GM18526 (cell line): ENCODE measurements around the gene PRM3.

Source experiments
- POLR2A ChIP-seq: IDR thresholded peaks from 3 replicates; pipeline ENCODE4 v1.6.1; 2011; ENCODE audit not compliant: insufficient read length; ENCODE audit errors: extremely low read depth

The PRM3 gene, protein sequence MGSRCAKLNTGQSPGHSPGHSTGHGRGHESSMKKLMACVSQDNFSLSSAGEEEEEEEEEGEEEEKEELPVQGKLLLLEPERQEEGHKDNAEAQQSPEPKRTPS

DNA sequence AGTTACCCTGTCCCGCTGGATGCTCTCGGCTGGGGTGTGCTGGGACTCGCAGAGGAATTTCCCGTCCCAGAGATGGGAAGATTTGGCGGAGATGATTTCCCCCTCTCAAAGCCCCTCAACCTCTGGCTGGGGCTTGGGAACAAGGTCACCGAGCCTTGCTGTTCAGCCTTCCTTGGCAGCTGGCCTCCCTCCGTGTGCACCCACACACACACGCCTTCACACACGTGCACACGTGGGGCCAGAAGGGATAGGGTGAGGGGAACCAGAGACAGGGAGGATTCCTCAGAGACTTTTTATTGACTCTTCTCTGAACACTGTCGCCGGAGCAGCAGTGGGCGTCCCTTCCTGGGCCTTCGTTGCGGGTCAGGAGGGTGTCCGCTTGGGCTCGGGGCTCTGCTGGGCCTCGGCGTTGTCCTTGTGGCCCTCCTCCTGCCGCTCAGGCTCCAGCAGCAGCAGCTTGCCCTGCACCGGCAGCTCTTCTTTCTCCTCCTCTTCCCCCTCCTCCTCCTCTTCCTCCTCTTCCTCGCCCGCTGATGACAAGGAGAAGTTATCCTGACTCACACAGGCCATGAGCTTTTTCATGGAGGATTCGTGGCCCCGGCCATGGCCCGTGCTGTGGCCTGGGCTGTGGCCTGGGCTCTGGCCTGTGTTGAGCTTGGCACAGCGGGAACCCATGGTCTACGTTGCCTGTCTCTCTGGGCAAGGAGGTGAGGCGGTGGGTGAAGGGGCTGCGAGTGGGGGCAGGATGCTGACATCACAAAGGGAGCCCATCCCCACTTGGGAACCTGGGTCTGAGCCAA is at the start of gene PRM3:
TSS of gene PRM3 (minus strand) at position 709 of the 800 bp plus-strand sequence. CDS start at position 675, 34 bp downstream.
- no peak for TF ChIP-seq POLR2A

DNA sequence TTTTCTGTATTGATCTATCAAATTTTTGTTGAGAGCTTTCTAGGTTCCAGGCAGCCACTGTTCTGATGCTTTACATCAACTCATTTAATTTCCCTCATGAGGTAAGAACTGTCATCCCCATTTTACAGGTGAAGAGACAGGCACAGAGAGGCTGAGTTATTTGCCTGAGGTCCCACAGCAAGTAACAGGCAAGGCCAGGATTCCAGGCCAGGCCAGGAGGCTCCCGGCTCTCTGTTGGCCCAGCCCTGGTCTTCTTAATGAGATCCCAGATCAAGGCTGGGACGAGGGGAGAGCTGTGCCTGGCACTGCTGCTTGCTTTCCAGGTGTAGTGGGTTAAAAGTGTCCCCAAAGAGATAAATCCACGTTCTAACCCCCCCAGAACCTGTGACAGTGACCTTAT is 49.4 kb upstream of the PRM3 start:
- TF ChIP-seq POLR2A = no peak

DNA sequence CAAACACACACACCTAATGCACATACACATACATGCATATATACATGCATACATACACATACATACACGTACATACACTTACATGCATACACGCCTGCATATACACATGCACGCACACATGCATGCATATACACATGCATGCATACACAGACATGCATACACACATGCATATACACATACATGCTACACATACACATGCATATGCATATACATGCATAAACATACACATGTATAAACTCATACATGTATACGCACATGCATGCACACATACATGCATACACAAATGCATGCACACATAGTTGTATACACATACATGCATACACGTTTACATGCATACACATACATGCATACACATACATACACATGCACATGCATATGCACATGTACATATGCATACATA is 48.2 kb upstream of the PRM3 start:
- TF ChIP-seq POLR2A = no peak

DNA sequence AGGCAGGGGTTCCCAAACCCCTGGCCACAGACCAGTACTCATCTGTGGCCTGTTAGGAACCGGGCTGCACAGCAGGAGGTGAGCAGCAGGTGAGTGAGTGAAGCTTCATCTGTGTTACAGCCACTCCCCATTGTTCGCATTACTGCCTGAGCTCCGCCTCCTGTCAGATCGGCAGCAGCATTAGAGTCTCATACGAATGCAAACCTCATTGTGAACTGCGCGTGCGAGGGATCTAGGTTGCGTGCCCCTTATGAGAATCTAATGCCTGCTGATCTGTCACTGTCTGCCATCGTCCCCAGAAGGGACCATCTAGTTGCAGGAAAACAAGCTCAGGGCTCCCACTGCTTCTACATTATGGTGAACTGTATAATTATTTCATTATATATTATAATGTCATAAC is 46.7 kb upstream of the PRM3 start:
- no peak for TF ChIP-seq POLR2A

DNA sequence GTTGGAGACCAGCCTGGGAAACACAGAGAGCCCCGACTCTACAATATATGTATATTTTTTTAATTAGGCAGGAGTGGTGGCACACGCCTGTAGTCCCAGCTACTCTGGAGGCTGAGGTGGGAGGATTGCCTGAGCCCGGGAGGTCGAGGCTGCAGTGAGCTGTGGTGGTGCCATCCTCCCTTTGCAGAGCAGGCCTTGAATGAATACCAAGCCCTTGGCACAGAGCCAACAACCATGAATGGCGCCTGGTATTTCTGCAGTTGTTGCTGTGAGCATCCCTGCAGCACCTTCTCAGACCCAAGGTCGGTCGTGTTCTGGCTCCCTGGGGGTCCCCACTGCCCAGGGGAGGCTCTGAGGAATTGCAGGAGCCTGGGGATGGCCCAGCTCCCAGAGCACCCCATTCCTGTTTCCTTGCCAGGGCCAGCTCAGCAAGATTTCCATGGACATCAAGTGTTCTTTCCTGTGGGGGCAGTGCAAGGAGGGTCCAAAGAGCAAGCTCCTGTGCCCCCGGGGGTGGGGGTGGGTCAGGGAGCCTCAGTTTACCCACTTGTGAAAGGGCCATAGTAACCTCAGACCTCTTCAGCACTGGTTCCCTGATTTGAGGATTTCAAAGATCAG is 46.2 kb upstream of the PRM3 start:
- no peak for TF ChIP-seq POLR2A

DNA sequence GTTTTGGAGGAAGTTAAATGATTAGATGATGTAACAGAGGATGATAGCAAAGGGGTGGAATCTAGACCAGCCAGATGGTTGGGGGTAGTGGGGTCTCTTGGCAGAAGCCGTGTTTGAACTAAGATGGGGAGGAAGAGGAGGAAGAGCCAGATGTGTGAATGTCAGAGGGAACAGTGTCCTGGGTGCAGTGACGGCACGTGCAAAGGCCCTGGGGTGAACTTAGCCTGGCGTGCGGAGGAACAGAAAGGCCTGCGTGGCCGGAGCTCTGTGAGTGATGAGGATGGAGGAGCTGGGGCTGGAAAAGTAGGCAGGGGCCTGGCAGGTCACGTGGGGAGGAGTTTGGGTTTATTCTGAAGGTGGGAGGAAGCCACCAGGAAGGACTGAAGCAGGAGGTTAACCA is 45.4 kb upstream of the PRM3 start:
- TF ChIP-seq POLR2A = no peak

DNA sequence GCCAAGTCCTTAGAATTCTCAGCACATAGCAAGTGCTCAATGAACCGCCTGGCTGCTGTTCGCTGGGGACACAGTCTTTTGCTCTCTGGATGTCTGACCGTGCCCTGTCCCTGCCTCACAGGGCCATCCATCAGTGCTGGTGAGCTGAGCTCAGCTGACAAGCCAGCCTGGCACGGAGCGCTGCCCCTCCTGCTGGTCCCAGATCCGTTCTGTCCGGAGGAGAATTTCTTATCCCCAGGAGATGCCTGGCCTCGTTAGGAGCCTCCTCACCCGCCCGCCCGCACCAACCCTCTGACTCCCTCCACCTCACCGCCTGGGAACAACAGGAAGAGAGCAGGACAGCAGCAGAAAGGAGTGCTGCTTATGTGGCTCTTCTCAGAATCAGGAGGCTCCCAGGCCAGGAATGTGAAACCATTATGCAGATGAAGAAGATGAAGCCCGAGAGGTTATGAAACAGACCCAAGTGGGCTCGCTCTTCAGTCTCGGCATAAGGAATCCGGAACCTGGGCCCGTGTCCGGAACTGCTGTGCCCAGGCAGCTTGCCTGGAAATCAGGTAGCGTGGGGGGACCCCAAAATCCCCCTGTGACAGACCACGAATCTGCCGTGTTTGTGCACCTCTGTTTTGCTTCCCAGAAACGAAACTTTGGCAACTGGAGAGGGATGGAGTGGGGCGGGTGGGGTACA is 43.0 kb upstream of the PRM3 start:
- no peak for TF ChIP-seq POLR2A

DNA sequence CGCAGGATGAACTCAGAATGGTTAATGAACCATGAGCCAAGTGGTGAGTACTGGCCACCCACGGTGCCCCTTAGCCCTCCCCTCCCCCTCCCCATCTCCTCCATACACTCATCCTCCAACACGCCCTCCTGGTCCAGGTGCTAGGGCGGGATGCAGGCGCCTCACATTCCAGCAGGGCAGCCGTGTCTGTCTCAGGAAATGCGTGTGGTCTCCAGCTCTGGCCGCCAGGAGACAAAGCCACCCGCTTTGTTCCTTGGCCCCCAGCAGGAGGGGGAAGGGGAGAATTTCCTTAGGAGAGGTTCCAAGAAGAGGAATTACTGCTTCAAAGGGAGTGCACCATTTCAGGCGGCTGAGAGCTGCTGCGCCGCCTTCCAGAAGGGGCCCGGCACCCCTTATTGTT is 42.1 kb upstream of the PRM3 start:
- no peak for TF ChIP-seq POLR2A

DNA sequence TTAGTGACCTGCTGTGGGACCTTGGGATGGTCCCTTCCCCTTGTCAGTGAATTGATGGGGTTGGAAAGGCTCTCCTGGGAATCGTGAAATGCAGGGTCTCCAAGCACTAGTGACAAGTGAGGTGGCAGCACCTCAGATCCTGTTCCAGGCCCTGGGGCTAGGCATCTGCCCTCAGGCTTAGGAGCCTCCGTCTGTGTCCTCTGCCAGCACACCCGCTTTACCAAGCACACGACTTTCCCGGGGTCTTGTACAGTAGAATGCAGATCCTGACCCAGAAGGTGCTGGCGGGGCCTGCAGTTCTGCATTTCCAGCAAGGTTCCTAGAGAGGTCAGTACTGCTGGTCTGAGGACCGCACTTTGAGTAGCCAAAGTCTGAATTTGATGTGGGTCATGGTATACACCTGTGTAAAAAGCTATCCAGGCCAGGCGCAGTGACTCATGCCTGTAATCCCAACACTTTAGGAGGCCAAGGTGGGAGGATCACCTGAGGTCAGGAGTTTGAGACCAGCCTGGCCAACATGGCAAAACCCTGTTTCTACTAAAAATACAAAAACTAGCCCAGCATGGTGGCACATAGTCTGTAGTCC is 41.0 kb upstream of the PRM3 start:
- no peak for TF ChIP-seq POLR2A

DNA sequence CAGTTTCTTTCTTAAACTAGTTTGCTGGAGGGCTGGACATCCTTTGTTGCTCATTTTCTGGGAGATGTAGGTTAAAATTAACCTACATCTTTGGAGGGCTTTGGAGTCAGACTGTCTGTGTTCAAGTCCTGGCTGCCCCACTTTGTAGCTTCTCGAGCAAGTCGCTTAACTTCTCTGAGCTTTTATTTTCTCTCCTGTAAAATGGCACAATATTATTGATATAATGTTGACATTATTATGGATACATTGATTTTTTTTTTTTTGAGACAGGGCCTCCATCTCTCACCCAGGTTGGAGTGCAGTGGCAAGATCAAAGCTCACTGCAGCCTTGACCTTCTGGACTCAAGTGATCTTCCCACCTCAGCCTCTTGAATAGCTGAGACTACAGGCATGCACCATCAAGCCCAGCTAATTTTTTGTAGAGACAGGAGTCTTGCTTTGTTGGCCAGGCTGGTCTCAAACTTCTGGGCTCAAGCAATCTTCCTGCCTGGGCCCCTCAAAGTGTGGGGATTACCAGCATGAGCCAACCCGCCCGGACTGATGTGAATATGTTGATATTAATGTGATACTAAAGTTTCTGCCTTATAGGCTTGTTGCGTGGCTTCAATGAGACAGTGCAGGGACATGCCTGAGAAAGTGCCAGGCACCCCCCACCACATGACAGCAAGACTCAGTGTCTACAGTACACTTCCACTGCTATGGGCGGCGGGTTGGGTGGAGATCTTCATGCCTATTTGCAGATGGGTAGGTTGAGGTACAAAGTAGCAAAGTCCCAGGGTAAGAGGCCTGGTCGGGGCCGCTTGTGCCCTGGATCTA is 40.3 kb upstream of the PRM3 start:
- no peak for TF ChIP-seq POLR2A

DNA sequence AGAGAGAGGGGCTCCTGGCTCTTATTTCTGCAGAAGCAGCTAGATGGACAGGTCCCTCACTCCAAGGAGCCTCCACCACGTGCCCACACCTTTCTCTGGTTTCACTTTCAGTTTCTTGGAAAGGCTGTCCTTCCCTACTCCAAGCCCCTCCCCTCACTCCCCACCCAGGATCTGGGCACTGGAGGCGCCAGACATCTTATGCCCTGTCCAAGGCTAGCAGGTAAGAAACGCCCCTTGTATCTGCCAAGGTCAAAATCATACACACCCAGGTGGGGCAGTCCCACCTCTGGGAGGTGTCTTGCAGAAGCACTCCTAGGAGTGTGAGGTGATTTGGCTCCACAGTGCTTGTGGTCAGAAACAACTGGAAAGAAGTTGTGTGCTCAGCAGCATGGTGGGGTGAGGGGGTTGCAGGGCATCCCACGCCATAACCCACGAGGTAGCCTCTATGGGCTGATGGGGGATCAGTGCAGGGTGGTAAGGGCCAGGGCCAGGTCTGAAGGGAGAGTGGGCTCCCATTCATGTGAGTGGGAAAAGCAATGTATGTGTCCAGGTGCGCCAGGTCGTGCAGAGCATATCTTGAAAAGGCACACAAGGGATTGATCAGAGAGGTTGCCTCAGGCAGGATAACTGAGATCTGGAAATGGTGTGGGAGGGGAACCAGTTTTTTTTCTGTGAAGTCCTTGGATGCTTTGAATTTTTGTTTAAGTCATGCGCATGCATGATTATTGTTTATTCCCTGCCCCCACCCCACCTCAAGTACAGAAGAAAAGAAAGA is 39.5 kb upstream of the PRM3 start:
- TF ChIP-seq POLR2A = no peak

DNA sequence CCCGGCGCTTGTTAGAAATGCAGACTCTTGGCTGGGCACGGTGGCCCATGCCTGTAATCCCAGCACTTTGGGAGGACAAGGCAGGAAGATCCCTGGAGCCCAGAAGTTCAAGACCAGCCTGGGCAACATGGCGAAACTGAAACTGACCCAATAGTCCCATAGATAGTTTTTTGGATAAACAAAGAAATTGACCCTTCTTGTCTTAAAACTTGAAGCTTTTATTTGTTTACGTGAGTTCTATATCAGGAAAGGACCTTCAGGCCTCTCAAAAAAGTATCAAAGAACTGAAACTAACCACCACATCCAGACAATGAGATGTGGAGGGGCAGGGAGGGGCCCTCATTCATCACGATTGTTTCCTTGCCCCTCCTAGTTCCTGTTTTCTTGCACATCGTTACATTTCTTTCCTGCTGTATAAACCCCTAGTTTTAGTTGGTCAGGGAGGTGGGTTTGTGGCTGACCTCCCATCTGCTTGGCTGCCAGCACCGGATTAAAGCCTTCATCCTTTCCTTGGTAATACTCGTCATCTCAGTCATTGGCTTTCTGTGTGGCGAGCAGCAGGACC is 37.6 kb upstream of the PRM3 start:
- TF ChIP-seq POLR2A = no peak

DNA sequence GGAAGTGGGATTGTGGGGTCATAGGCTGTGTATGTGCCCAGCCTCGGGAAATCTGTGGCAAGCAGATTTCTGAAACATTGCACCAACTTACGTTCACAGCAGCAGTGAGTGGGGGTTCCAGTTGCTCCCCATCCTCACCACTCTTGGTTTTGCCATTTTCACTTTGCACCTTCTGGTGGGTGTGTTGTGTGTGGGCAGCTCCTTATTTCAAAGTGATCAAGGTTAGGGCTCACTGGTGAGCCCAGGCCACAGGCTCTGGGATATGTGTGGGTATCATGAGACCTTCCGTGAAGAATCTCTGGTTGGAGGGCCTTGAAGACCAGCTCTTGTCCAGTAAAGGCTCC is 37.2 kb upstream of the PRM3 start:
- TF ChIP-seq POLR2A = no peak
